Stimulated activated CD4-positive, alpha-beta T cell treated with anti-CD3 and anti-CD28 coated beads, Interleukin-4, amount 100 ng/mL, for 48 hours (primary cell): Measurements from ENCODE around the gene TNFRSF18.

ENCODE experiments used
- DNase-seq, 2 donors: peaks; one replicate each; pipeline ENCODE4 v3.0.0-alpha.2; 2020; ENCODE audit warnings: low read depth in 2 of 2

TNFRSF18 gene

DNA sequence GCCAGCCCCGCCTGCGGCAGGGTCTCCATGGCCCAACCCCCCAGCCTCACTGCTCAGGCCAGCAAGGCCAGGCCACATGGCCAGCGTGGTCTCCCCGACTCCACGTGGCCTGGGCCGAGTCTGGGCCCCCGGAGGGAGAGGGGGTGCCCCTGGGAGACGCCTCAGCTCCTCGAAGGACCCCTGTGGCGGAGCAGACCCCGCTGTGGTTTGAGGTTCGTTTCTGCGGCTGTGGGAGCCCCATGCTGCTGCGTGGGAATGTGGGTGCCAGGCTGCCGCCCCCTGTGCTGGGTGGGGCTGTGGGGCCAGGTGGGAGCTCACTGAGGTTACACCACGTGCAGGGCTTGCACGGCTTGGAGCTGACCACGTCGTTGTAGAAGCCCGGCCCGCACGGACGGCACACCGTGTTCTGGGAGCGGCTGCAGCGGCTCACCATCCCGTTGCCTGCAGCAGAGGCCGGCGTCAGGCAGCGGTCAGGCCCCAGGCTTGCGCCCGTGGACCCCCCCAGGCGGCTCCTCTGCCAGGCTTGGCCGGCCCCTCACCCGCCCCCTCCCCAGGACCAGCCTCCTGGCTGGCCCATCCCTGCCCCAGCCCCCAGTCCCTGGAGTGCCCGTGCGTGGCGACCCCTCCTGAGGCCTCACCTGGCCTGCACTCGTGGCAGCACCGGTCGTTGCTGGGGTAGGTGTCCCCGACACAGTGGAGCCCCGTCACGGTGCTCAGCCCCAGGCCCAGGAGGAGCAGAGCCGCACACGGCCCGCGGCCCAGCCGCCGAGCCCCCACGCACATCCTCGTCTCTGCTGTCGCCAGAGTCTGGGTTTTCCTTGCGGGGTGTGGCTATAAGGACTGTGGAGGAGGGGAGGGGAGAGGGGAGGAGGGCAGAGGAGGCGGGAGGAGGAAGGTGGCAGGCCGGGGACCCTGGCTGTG, 7.2 kb upstream of the TNFRSF18 start, which contains the start of gene TNFRSF4:
TSS of gene TNFRSF4 (minus strand) at position 809 of the 921 bp plus-strand sequence. CDS start at position 783, 26 bp downstream.
- peak in 1 of 2 donors; percentile 61 for DNase-seq

DNA sequence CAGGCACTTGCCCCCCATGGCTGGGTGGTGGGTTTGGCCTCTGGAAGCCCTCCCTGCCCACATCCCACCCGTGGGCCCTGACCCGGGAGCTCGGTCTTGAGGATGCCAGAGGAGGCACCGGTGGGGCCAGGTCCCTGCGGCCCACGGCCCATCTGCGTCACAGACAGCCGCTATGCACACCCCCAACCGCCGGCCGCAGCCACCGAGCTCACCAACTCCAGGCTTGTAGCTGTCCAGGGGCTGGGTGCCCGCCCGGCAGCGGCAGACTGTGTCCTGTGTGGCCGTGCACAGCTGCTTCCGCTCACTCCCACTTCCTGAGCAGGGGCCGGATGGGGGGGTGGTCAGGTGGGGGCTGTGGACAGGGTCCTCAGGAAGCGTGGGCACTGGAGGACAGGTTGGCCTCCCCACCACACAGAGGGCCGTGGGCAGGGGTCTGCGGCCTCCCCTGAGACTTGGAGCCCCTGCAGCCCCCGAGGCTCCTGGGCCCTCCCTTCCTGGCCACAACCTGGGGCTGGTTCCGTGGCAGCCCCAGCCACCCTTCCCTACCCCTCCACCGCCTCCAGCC, 6.5 kb upstream of the TNFRSF18 start:
- DNase-seq: no peak

GRCh38 chr1:1211541-1212441, 5.4 kb upstream of the TNFRSF18 start:
- DNase-seq: no peak

DNA sequence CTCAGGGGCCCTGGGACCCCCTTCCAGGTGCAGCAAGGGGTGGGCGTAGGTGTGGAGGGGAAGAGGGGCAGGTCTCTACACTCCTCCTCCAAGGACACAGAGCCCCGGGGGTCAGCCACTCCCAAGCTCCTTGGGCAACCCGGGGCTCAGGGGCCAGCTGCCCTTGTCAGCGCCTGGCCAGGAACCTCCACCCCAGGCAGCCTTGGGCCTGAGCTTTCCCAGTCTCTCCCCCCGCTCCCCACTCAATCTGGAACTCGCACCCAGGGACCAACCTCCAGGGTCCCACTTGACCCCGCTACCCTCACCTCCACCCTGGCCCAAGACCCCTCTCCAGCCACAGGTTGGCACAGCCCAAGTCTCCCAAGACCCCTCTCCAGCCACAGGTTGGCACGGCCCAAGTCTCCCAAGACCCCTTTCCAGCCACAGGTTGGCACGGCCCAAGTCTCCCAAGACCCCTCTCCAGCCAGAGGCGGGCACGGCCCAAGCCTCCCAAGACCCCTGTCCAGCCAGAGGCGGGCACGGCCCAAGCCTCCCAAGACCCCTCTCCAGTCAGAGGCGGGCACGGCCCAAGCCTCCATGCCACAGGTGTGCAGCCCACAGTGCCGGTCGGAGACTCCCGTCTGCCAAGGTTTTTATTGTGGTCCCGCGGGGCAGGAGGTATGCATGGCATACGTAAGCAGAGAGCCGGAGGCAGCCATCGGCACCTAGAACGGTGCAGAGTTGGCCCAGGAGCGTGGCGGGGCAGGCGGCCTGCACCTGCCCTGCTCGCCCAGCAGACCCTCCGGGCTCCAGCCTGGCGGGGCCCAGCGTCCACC, 4.5 kb upstream of the TNFRSF18 start:
- DNase-seq: no peak

DNA sequence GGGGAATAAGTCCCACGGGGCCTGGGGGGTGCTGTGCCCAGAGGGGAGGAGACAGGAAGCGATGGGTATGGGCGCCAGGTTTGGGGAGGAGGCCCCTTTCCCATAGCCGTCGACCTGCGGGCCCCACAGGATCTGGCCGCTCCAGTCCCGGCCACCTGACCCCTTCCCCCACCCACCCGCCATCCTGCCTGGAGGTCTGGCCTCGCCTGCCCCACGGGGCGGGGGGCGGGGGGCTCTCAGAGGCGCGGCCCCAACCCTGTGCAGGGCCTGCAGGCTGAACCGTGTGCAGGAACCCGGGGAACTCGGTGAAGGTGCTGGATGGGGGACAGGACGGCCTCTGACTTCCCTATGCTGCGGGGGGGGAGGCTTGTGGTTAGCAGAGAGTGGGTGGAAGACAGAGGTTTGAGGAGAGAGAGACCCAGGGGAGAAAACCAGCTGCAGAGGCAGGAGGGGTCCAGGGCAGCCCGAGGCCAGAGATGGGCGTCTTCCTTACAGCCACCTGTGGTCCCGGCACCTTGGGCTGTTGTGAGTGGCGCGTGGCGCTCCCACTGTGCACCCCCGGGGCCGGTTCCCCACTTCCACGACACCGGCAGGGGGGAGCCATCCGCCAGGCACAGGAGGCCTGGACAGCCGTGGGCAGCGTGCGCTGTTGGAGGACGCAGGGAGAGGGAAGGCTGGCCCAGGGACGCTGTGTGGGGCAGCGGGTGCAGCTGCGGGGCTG, 2.5 kb upstream of the TNFRSF18 start:
- DNase-seq: no peak

DNA sequence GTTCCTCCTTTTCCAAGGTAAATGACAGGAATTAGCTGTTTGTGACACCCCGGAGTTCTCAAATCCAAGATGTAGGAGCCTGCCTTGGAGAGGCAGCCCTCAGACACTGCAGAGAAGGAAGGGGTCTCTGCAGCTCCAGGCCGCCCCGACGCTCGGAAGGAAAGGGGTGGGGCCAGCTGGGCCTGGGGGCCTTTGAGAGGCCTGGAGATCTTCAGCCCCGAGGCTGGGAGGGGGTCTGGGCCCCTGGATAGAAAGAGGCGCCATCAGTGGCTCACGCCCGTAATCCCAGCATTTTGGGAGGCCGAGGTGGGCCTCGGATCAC, 1.1 kb upstream of the TNFRSF18 start:
- DNase-seq: no peak

DNA sequence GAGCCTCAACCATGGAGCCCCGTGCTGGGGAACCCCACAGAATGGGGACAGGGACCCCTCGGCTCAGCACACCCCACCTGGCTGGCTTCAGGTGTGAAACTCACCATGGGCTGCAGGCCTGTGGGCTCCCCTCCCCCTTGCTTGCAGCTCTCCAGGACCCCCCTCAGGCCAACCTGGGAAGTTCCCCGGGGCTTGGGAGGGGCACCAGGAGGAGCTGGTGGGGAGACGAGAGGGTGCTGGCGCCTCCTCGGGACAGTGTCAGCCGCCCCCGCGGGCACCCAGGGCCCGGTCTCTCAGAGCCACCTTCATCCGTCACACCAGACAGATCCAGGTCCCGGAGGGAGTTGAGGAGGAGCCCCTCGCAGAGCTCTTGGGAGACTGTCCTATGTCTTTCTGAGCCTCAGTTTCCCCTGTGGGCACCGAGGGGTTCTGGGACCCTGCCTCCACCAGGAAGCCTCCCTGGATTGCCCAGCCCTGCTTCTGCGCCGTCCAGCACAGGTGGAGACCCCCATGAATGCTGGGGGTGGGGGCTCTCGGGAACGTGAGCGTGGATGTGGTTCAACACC, 657 bp upstream of the TNFRSF18 start:
- DNase-seq: no peak

GRCh38 chr1:1205769-1206375, 520 bp downstream of the TNFRSF18 start:
- no peak for DNase-seq

GRCh38 chr1:1204998-1205768, 1.2 kb downstream of the TNFRSF18 start:
- no peak for DNase-seq

GRCh38 chr1:1204425-1204920, 1.9 kb downstream of the TNFRSF18 start:
- DNase-seq: no peak

DNA sequence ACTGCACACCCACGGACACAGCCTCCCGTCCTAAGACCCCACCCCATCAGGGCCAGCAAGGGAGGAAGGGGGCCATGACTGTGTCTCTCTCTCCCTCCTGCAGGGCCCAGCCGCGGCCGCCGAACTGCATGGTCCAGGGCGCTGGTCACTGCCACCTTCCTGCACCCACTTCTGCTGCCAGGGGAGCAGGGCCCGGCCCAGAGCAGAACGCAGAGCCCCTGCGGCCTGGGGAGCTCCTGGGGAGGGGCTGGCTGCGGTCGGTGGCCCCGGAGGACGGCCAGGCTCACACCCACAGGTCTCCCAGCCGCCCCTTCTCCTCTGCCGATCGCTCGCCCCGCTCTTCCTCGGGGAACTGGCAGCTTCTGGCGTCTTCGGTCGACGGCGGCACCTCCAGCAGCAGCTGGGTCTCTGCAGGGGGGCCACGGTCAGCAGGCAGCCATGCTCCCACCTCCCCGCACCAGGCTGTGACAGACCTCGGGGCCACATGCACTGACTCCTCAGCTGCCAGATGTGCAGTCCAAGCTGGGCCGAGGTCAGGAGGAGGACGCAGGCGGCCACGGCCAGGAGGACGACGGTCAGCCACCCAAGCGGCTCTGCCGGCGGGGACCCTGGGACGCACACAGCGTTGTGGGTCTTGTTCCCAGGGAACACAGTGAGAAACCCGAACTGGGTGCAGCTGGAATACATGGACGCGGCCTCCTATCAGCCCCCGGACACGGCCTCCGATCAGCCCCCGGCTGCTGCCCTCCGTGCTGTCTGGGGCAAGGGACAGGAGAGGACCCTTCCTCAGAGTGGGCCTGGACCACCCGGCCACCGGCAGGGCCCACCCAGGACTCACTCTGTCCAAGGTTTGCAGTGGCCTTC, 2.6 kb downstream of the TNFRSF18 start:
- no peak for DNase-seq

GRCh38 chr1:1202831-1203560, 3.4 kb downstream of the TNFRSF18 start:
- DNase-seq: no peak

- peak; percentile 76 to 86 for DNase-seq
Observed at GRCh38 chr1:1200876-1201810, 5.2 kb downstream of the TNFRSF18 start.

- DNase-seq: no peak
Observed at GRCh38 chr1:1199961-1200875, 6.2 kb downstream of the TNFRSF18 start.
